Glomerular visceral epithelial cell (primary cell): Measurements from ENCODE around the gene IER5L.
A peak's percentile ranks its signal among the peaks of the same experiment; 100 is the strongest.

Experiments used
- DNase-seq: peaks from one replicate; pipeline ENCODE4 v3.0.0-alpha.2; 2016; ENCODE audit errors: extremely low spot score

IER5L gene

GRCh38 chr9:129162497-129163197, 15.4 kb downstream of the IER5L start:
- DNase-seq = no peak

GRCh38 chr9:129161534-129161837, 16.6 kb downstream of the IER5L start:
- no peak for DNase-seq

- no peak for DNase-seq
These were observed 17.1 kb downstream of the IER5L start for GRCh38 chr9:129160712-129161533.

- DNase-seq = no peak
These were observed 21.9 kb downstream of the IER5L start for GRCh38 chr9:129156163-129156562.

GRCh38 chr9:129154866-129155477, 23.1 kb downstream of the IER5L start:
- DNase-seq = no peak

GRCh38 chr9:129151469-129151868, 26.6 kb downstream of the IER5L start:
- no peak for DNase-seq

- DNase-seq = no peak
These were observed 27.3 kb downstream of the IER5L start for GRCh38 chr9:129150672-129151211.

GRCh38 chr9:129150122-129150521, 27.9 kb downstream of the IER5L start:
- no peak for DNase-seq

- no peak for DNase-seq
These were observed 28.6 kb downstream of the IER5L start for GRCh38 chr9:129149442-129149841.

- DNase-seq = no peak
These were observed 29.4 kb downstream of the IER5L start for GRCh38 chr9:129148463-129149204.

- peak; percentile 74 for DNase-seq
These were observed 31.6 kb downstream of the IER5L start for GRCh38 chr9:129146441-129146941.

GRCh38 chr9:129145841-129146292, 32.2 kb downstream of the IER5L start:
- peak; percentile 99 for DNase-seq

GRCh38 chr9:129145316-129145715, 32.7 kb downstream of the IER5L start:
- DNase-seq = no peak

GRCh38 chr9:129143031-129143927, 34.8 kb downstream of the IER5L start:
- DNase-seq = peak; percentile 93

- DNase-seq = no peak
These were observed 35.7 kb downstream of the IER5L start for GRCh38 chr9:129142138-129142935.

GRCh38 chr9:129141066-129142041, 36.7 kb downstream of the IER5L start:
- DNase-seq = peak; percentile 96

GRCh38 chr9:129140397-129141065, 37.5 kb downstream of the IER5L start:
- peak; percentile 70 for DNase-seq

- peak; percentile 99 for DNase-seq
These were observed 38.1 kb downstream of the IER5L start for GRCh38 chr9:129139993-129140396.
